ENCODE measurements around the gene NUP50.

DNA sequence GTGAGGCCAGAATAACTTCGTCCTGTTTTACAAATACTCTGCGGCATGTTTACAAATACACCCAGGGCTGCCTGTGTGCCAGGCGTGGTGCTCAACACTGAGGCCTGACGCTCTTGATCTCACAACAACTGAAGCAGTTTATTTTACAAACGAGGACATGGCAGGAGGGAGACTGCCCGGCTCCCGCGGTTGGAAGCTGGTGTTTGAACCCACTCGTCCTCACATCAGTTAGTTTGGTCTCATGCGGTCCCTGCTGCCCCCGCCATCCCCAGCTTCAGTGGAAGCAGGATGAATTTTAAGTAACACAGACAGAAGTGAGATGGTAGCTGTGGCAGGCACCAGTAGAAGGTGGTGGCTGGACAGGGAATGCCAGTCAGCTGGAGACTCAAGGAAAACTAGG is 60.6 kb downstream of the NUP50 start:
- no peak for TF ChIP-seq CTCF (IDR thresholded peaks at IDR 0.05)
- no peak for TF ChIP-seq POLR2A (IDR thresholded peaks at IDR 0.05)

Measured in right lobe of liver (tissue), 4 donors.